Measurements from ENCODE around the gene SUSD2.

DNA sequence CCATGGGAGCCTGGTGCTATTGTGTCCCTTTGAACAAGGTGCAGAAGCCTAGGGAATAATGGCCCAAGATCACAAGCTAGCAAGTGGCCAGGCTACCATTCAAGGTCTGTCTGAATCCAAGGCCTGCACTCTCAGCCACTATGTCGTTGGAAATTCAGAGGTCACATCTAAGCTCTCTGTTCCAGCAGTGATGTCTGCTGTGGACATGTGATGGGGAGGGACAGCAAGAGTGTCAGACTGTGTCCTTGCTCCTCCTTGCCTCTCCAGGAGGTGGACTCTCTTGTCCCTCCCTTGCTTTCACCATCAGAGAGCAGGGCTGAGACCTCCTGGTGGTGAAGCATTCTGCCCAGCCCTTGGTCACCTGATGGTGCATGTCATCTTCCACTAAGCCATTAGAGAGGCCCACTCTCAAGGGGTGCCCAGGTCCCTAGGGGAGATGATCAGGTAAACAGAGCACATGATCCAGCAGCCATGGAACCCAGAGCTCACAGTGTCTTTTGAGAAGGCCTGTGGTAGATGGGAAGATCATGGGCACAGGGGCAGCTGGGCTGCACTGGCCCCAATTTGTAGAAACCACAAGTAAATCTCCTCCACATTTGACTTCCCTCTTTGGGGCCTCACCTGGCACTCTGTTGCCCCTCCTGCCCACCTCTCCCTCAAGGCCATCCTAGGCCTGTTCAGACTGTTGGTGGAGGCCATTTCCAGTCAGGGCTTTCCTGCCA is 37.1 kb upstream of the SUSD2 start:
- TF ChIP-seq, protein P1, sequence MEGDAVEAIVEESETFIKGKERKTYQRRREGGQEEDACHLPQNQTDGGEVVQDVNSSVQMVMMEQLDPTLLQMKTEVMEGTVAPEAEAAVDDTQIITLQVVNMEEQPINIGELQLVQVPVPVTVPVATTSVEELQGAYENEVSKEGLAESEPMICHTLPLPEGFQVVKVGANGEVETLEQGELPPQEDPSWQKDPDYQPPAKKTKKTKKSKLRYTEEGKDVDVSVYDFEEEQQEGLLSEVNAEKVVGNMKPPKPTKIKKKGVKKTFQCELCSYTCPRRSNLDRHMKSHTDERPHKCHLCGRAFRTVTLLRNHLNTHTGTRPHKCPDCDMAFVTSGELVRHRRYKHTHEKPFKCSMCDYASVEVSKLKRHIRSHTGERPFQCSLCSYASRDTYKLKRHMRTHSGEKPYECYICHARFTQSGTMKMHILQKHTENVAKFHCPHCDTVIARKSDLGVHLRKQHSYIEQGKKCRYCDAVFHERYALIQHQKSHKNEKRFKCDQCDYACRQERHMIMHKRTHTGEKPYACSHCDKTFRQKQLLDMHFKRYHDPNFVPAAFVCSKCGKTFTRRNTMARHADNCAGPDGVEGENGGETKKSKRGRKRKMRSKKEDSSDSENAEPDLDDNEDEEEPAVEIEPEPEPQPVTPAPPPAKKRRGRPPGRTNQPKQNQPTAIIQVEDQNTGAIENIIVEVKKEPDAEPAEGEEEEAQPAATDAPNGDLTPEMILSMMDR (IDR thresholded peaks at IDR 0.05) = no peak
- TF ChIP-seq, protein P2, sequence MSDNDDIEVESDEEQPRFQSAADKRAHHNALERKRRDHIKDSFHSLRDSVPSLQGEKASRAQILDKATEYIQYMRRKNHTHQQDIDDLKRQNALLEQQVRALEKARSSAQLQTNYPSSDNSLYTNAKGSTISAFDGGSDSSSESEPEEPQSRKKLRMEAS (CRISPR knock-in tag; IDR thresholded peaks at IDR 0.05) = no peak
- TF ChIP-seq, protein P3, sequence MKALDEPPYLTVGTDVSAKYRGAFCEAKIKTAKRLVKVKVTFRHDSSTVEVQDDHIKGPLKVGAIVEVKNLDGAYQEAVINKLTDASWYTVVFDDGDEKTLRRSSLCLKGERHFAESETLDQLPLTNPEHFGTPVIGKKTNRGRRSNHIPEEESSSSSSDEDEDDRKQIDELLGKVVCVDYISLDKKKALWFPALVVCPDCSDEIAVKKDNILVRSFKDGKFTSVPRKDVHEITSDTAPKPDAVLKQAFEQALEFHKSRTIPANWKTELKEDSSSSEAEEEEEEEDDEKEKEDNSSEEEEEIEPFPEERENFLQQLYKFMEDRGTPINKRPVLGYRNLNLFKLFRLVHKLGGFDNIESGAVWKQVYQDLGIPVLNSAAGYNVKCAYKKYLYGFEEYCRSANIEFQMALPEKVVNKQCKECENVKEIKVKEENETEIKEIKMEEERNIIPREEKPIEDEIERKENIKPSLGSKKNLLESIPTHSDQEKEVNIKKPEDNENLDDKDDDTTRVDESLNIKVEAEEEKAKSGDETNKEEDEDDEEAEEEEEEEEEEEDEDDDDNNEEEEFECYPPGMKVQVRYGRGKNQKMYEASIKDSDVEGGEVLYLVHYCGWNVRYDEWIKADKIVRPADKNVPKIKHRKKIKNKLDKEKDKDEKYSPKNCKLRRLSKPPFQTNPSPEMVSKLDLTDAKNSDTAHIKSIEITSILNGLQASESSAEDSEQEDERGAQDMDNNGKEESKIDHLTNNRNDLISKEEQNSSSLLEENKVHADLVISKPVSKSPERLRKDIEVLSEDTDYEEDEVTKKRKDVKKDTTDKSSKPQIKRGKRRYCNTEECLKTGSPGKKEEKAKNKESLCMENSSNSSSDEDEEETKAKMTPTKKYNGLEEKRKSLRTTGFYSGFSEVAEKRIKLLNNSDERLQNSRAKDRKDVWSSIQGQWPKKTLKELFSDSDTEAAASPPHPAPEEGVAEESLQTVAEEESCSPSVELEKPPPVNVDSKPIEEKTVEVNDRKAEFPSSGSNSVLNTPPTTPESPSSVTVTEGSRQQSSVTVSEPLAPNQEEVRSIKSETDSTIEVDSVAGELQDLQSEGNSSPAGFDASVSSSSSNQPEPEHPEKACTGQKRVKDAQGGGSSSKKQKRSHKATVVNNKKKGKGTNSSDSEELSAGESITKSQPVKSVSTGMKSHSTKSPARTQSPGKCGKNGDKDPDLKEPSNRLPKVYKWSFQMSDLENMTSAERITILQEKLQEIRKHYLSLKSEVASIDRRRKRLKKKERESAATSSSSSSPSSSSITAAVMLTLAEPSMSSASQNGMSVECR (CRISPR knock-in tag; IDR thresholded peaks at IDR 0.05; ENCODE audit: borderline replicate concordance) = no peak
- TF ChIP-seq, protein P4, sequence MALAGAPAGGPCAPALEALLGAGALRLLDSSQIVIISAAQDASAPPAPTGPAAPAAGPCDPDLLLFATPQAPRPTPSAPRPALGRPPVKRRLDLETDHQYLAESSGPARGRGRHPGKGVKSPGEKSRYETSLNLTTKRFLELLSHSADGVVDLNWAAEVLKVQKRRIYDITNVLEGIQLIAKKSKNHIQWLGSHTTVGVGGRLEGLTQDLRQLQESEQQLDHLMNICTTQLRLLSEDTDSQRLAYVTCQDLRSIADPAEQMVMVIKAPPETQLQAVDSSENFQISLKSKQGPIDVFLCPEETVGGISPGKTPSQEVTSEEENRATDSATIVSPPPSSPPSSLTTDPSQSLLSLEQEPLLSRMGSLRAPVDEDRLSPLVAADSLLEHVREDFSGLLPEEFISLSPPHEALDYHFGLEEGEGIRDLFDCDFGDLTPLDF (CRISPR knock-in tag; IDR thresholded peaks at IDR 0.05) = no peak
- TF ChIP-seq ATF1 (CRISPR knock-in tag; IDR thresholded peaks at IDR 0.05) (no peak), ZNF423 (CRISPR knock-in tag; IDR thresholded peaks at IDR 0.05) (no peak), JAZF1 (CRISPR knock-in tag; IDR thresholded peaks at IDR 0.05) (no peak), ZNF232 (CRISPR knock-in tag; IDR thresholded peaks at IDR 0.05) (no peak)

Measured in WTC11 (cell line).